Measurements from ENCODE around the gene TNFAIP2.

Gene TNFAIP2

GRCh38 chr14:103184046-103184445 is 60.8 kb downstream of the TNFAIP2 start:
- DNase-seq (ENCODE audit: low read depth): no peak
- TF ChIP-seq CTCF (conservative IDR thresholded peaks at IDR 0.05; ENCODE audit: low read depth, low read length): no peak
- no peak overlapping the region for H3K4me3 ChIP-seq (ENCODE audit: low read length)

- H3K4me3 ChIP-seq (ENCODE audit: low read length): no peak overlapping the region
- TF ChIP-seq CTCF (conservative IDR thresholded peaks at IDR 0.05; ENCODE audit: low read depth, low read length): peak; percentile 59
- no peak for DNase-seq (ENCODE audit: low read depth)
Measured at GRCh38 chr14:103185051-103186029, 62.1 kb downstream of the TNFAIP2 start.

DNA sequence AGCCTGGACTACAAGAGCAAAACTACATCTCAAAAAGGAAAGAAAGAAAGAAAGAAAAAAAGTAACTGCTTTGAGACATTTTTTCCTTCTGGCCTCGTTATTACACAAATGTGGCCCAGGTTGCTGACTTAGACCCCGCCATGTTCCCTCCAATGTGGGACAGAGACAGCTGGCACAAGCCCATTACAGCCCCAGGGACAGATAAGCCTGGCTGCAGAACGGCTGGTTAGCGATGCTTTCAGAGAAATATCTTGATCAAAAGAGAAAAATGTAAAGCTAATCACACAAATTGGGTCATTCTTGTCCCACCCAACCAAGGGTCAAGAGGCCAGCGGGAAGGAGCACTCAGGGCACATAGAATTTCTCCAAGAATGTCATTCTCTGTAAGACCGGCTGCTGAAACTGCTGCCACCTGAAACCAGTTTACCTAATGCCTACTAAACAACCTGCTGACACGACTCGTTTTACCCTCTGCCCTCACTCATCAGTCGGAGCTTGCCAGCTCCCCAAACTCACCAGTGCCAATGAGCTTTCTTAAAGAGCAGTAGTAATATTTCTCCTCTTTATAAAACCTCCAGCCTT is 63.1 kb downstream of the TNFAIP2 start:
- no peak for TF ChIP-seq CTCF (conservative IDR thresholded peaks at IDR 0.05; ENCODE audit: low read depth, low read length)
- DNase-seq (ENCODE audit: low read depth): no peak
- H3K4me3 ChIP-seq (ENCODE audit: low read length): no peak overlapping the region
